SK-N-SH treated with all-trans-retinoic acid at 6 μM for 48 hours (cell line): Measurements from ENCODE around the gene ERMARD.

Experiments used
- ATAC-seq: fragments of 200-7000 bp; cut with Tn5 transposase; 3 replicates; pipeline ENCODE4 v1.9.1; 2020; ENCODE audit warnings: mild to moderate bottlenecking, moderate library complexity
- ARNTL ChIP-seq: fragments of 450-650 bp; formaldehyde crosslinking; IDR thresholded peaks from 2 replicates; pipeline ENCODE4 v1.5.0; 2020; ENCODE audit warnings: low read depth, mild to moderate bottlenecking, moderate library complexity, borderline replicate concordance
- BACH2 ChIP-seq: fragments of 250-450 bp; sonication (Bioruptor Pico); IDR thresholded peaks from 2 replicates; pipeline ENCODE4 v1.9.0; 2021; ENCODE audit warnings: mild to moderate bottlenecking, borderline replicate concordance
- CSDC2 ChIP-seq: fragments of 250-450 bp; sonication (Bioruptor Pico); IDR thresholded peaks from 2 replicates; pipeline ENCODE4 v1.5.0; 2020; ENCODE audit warnings: mild to moderate bottlenecking, moderate library complexity
- CSRNP3 ChIP-seq: fragments of 250-450 bp; sonication (Bioruptor Pico); IDR thresholded peaks from 2 replicates; pipeline ENCODE4 v1.5.1; 2021; ENCODE audit warnings: mild to moderate bottlenecking, moderate library complexity
- ESRRG ChIP-seq: fragments of 250-450 bp; sonication (Bioruptor Pico); IDR thresholded peaks from 2 replicates; pipeline ENCODE4 v1.6.1; 2021; ENCODE audit warnings: mild to moderate bottlenecking
- GLIS3 ChIP-seq: fragments of 250-450 bp; sonication (Bioruptor Pico); IDR thresholded peaks from 2 replicates; pipeline ENCODE4 v1.5.0; 2020; ENCODE audit warnings: mild to moderate bottlenecking, moderate library complexity
- ISL1 ChIP-seq: fragments of 250-450 bp; sonication (Bioruptor Pico); IDR thresholded peaks from 2 replicates; pipeline ENCODE4 v2.1.2; 2022; ENCODE audit warnings: mild to moderate bottlenecking, moderate library complexity
- OSR1 ChIP-seq: fragments of 250-450 bp; sonication (Bioruptor Pico); IDR thresholded peaks from 2 replicates; pipeline ENCODE4 v1.8.0; 2022; ENCODE audit warnings: moderate library complexity, mild to moderate bottlenecking, inconsistent platforms
- POU6F1 ChIP-seq: fragments of 250-450 bp; sonication (Bioruptor Pico); IDR thresholded peaks from 2 replicates; pipeline ENCODE4 v1.8.0; 2021; ENCODE audit warnings: low read depth, mild to moderate bottlenecking, moderate library complexity, borderline replicate concordance
- PPARA ChIP-seq: fragments of 250-450 bp; sonication (Bioruptor Pico); IDR thresholded peaks from 2 replicates; pipeline ENCODE4 v1.5.0; 2020; ENCODE audit warnings: mild to moderate bottlenecking, borderline replicate concordance
- RARB ChIP-seq: fragments of 250-450 bp; sonication (Bioruptor Pico); IDR thresholded peaks from 2 replicates; pipeline ENCODE4 v1.8.0; 2021; ENCODE audit warnings: mild to moderate bottlenecking, moderate library complexity
- TCF4 ChIP-seq: fragments of 250-450 bp; sonication (Bioruptor Pico); IDR thresholded peaks from 2 replicates; pipeline ENCODE4 v1.8.0; 2021; ENCODE audit warnings: mild to moderate bottlenecking, moderate library complexity, borderline replicate concordance
- TOX ChIP-seq: fragments of 250-450 bp; sonication (Bioruptor Pico); IDR thresholded peaks from 2 replicates; pipeline ENCODE4 v1.8.0; 2021; ENCODE audit warnings: mild to moderate bottlenecking, moderate library complexity, borderline replicate concordance
- ZC3H10 ChIP-seq: fragments of 250-450 bp; sonication (Bioruptor Pico); IDR thresholded peaks from 2 replicates; pipeline ENCODE4 v1.5.1; 2021; ENCODE audit warnings: mild to moderate bottlenecking, moderate library complexity
- ZFP3 ChIP-seq: fragments of 250-450 bp; sonication (Bioruptor Pico); IDR thresholded peaks from 2 replicates; pipeline ENCODE4 v1.5.0; 2020; ENCODE audit warnings: mild to moderate bottlenecking, moderate library complexity
- ZFP30 ChIP-seq: fragments of 450-650 bp; formaldehyde crosslinking; IDR thresholded peaks from 2 replicates; pipeline ENCODE4 v1.5.0; 2022; ENCODE audit warnings: mild to moderate bottlenecking, moderate library complexity
- ZNF565 ChIP-seq: fragments of 450-650 bp; formaldehyde crosslinking; conservative IDR thresholded peaks from 2 replicates; pipeline ENCODE4 v1.5.0; 2020; ENCODE audit warnings: low read depth, mild to moderate bottlenecking, moderate library complexity
- ZNF70 ChIP-seq: fragments of 450-650 bp; formaldehyde crosslinking; IDR thresholded peaks from 2 replicates; pipeline ENCODE4 v1.5.0; 2020; ENCODE audit warnings: mild to moderate bottlenecking, moderate library complexity
- ZNF8 ChIP-seq: fragments of 450-650 bp; formaldehyde crosslinking; IDR thresholded peaks from 2 replicates; pipeline ENCODE4 v1.5.0; 2020; ENCODE audit warnings: mild to moderate bottlenecking, moderate library complexity
- TF ChIP-seq, protein P1 (sequence below): fragments of 250-450 bp; sonication (Bioruptor Pico); IDR thresholded peaks from 2 replicates; pipeline ENCODE4 v1.5.1; 2020; ENCODE audit warnings: low read depth, mild to moderate bottlenecking, moderate library complexity
- TF ChIP-seq, protein P2 (sequence below): fragments of 250-450 bp; sonication (Bioruptor Pico); IDR thresholded peaks from 2 replicates; pipeline ENCODE4 v1.5.0; 2020; ENCODE audit warnings: mild to moderate bottlenecking, moderate library complexity

ERMARD gene

DNA sequence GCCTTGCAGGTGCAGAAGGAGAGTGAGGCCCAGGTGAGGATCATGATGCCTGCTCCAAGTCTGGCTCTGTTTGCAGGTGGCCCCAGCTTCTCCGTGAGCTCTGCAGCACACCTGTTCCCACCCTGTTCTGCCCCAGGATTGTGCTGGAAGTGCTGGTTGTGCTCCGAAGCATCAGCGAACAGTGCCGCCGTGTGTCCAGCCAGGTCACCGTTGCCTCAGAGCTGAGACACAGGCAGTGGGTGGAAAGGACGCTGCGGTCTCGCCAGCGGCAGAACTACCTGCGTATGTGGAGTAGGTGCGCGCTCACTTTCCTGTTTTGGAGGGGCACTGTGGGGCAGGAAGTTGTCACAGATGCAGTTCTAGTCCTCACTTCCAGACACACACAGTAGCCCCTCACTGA lies 25.0 kb downstream of the ERMARD start:
- ATAC-seq = no peak
- TF ChIP-seq ZC3H10 (no peak), CSRNP3 (CRISPR knock-in tag) (no peak), ZNF565 (CRISPR knock-in tag) (no peak), ZFP3 (CRISPR knock-in tag) (no peak), BACH2 (CRISPR knock-in tag) (no peak), ARNTL (CRISPR knock-in tag) (no peak), TOX (CRISPR knock-in tag) (no peak), GLIS3 (CRISPR knock-in tag) (no peak), ZFP30 (CRISPR knock-in tag) (no peak), POU6F1 (CRISPR knock-in tag) (no peak), ZNF8 (no peak), OSR1 (CRISPR knock-in tag) (no peak), ISL1 (no peak), PPARA (CRISPR knock-in tag) (no peak), RARB (CRISPR knock-in tag) (no peak), CSDC2 (CRISPR knock-in tag) (no peak), ESRRG (CRISPR knock-in tag) (no peak)
- TF ChIP-seq, protein P1, sequence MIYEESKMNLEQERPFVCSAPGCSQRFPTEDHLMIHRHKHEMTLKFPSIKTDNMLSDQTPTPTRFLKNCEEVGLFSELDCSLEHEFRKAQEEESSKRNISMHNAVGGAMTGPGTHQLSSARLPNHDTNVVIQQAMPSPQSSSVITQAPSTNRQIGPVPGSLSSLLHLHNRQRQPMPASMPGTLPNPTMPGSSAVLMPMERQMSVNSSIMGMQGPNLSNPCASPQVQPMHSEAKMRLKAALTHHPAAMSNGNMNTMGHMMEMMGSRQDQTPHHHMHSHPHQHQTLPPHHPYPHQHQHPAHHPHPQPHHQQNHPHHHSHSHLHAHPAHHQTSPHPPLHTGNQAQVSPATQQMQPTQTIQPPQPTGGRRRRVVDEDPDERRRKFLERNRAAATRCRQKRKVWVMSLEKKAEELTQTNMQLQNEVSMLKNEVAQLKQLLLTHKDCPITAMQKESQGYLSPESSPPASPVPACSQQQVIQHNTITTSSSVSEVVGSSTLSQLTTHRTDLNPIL (CRISPR knock-in tag) = no peak

- no peak for ATAC-seq
- TF ChIP-seq RARB (CRISPR knock-in tag) (no peak), ZNF70 (no peak), TCF4 (CRISPR knock-in tag) (no peak), ZC3H10 (no peak), ARNTL (CRISPR knock-in tag) (no peak), ESRRG (CRISPR knock-in tag) (no peak), ISL1 (no peak), ZFP30 (CRISPR knock-in tag) (no peak), CSRNP3 (CRISPR knock-in tag) (no peak), ZFP3 (CRISPR knock-in tag) (no peak), OSR1 (CRISPR knock-in tag) (no peak), BACH2 (CRISPR knock-in tag) (no peak), ZNF565 (CRISPR knock-in tag) (no peak), TOX (CRISPR knock-in tag) (no peak)
- TF ChIP-seq, protein P2, sequence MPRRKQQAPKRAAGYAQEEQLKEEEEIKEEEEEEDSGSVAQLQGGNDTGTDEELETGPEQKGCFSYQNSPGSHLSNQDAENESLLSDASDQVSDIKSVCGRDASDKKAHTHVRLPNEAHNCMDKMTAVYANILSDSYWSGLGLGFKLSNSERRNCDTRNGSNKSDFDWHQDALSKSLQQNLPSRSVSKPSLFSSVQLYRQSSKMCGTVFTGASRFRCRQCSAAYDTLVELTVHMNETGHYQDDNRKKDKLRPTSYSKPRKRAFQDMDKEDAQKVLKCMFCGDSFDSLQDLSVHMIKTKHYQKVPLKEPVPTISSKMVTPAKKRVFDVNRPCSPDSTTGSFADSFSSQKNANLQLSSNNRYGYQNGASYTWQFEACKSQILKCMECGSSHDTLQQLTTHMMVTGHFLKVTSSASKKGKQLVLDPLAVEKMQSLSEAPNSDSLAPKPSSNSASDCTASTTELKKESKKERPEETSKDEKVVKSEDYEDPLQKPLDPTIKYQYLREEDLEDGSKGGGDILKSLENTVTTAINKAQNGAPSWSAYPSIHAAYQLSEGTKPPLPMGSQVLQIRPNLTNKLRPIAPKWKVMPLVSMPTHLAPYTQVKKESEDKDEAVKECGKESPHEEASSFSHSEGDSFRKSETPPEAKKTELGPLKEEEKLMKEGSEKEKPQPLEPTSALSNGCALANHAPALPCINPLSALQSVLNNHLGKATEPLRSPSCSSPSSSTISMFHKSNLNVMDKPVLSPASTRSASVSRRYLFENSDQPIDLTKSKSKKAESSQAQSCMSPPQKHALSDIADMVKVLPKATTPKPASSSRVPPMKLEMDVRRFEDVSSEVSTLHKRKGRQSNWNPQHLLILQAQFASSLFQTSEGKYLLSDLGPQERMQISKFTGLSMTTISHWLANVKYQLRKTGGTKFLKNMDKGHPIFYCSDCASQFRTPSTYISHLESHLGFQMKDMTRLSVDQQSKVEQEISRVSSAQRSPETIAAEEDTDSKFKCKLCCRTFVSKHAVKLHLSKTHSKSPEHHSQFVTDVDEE (CRISPR knock-in tag) = no peak
- TF ChIP-seq, protein P1 (CRISPR knock-in tag) = no peak
Observed at GRCh38 chr6:169777896-169778295, 26.5 kb downstream of the ERMARD start.
